ENCODE measurements around the gene MAMLD1.

MAMLD1 gene

GRCh38 chrX:150482537-150483206, 119.6 kb downstream of the MAMLD1 start:
- 63% methylated on average over 6 of the region's 6 CpGs for WGBS
- Histone ChIP-seq H3K9ac (ENCODE audit: low read depth, low read length) (no peak overlapping the region), H3K27ac (ENCODE audit: low read depth, low read length) (no peak overlapping the region), H3K27me3 (ENCODE audit: insufficient read depth, low read length) (no peaks in the 10 kb centered on the region), H3K9me3 (ENCODE audit: insufficient read depth, low read depth, low read length) (no peaks in the 10 kb centered on the region), H3K36me3 (ENCODE audit: insufficient read depth, low read length) (no peaks in the 10 kb centered on the region), H3K4me3 (ENCODE audit: low read length) (no peak overlapping the region), H3K4me1 (ENCODE audit: insufficient read depth, low read length) (no peaks in the 10 kb centered on the region)

GRCh38 chrX:150483356-150483985, 120.4 kb downstream of the MAMLD1 start:
- 94% methylated on average over 6 of the region's 8 CpGs for WGBS
- Histone ChIP-seq H3K4me1 (ENCODE audit: insufficient read depth, low read length) (no peaks in the 10 kb centered on the region), H3K9me3 (ENCODE audit: insufficient read depth, low read depth, low read length) (no peaks in the 10 kb centered on the region)

GRCh38 chrX:150486011-150486410, 122.9 kb downstream of the MAMLD1 start:
- no peaks in the 10 kb centered on the region for H3K36me3 ChIP-seq (ENCODE audit: insufficient read depth, low read length)
- H3K9me3 ChIP-seq (ENCODE audit: insufficient read depth, low read depth, low read length) = no peaks in the 10 kb centered on the region
- WGBS = 68% methylated on average over 3 of the region's 3 CpGs
- H3K27ac ChIP-seq (ENCODE audit: low read depth, low read length) = no peak overlapping the region
- no peaks in the 10 kb centered on the region for H3K4me1 ChIP-seq (ENCODE audit: insufficient read depth, low read length)
- no peaks in the 10 kb centered on the region for H3K27me3 ChIP-seq (ENCODE audit: insufficient read depth, low read length)
- no peak overlapping the region for H3K9ac ChIP-seq (ENCODE audit: low read depth, low read length)
- H3K4me3 ChIP-seq (ENCODE audit: low read length) = no peak overlapping the region

More at GRCh38 chrX:150483356-150483985, 120.4 kb downstream of the MAMLD1 start:
- Histone ChIP-seq H3K27me3 (ENCODE audit: insufficient read depth, low read length) (no peaks in the 10 kb centered on the region), H3K27ac (ENCODE audit: low read depth, low read length) (no peak overlapping the region), H3K9ac (ENCODE audit: low read depth, low read length) (no peak overlapping the region), H3K4me3 (ENCODE audit: low read length) (no peak overlapping the region), H3K36me3 (ENCODE audit: insufficient read depth, low read length) (no peaks in the 10 kb centered on the region)

- Histone ChIP-seq H3K27ac (ENCODE audit: low read depth, low read length) (no peak overlapping the region), H3K9me3 (ENCODE audit: insufficient read depth, low read depth, low read length) (no peaks in the 10 kb centered on the region), H3K4me3 (ENCODE audit: low read length) (no peak overlapping the region), H3K4me1 (ENCODE audit: insufficient read depth, low read length) (no peaks in the 10 kb centered on the region), H3K9ac (ENCODE audit: low read depth, low read length) (no peak overlapping the region), H3K27me3 (ENCODE audit: insufficient read depth, low read length) (no peaks in the 10 kb centered on the region), H3K36me3 (ENCODE audit: insufficient read depth, low read length) (no peaks in the 10 kb centered on the region)
- WGBS = 92% methylated on average over 4 of the region's 5 CpGs
Measured at GRCh38 chrX:150487369-150488094, 124.4 kb downstream of the MAMLD1 start.

GRCh38 chrX:150489359-150490015, 126.4 kb downstream of the MAMLD1 start:
- H3K27ac ChIP-seq (ENCODE audit: low read depth, low read length) = no peak overlapping the region
- no peaks in the 10 kb centered on the region for H3K9me3 ChIP-seq (ENCODE audit: insufficient read depth, low read depth, low read length)
- no peak overlapping the region for H3K9ac ChIP-seq (ENCODE audit: low read depth, low read length)
- no peaks in the 10 kb centered on the region for H3K27me3 ChIP-seq (ENCODE audit: insufficient read depth, low read length)
- 87% methylated on average over 4 of the region's 6 CpGs for WGBS
- H3K4me3 ChIP-seq (ENCODE audit: low read length) = no peak overlapping the region
- no peaks in the 10 kb centered on the region for H3K36me3 ChIP-seq (ENCODE audit: insufficient read depth, low read length)
- H3K4me1 ChIP-seq (ENCODE audit: insufficient read depth, low read length) = no peaks in the 10 kb centered on the region

GRCh38 chrX:150495496-150495895, 132.4 kb downstream of the MAMLD1 start:
- Histone ChIP-seq H3K36me3 (ENCODE audit: insufficient read depth, low read length) (no peaks in the 10 kb centered on the region), H3K9ac (ENCODE audit: low read depth, low read length) (no peak overlapping the region), H3K9me3 (ENCODE audit: insufficient read depth, low read depth, low read length) (no peaks in the 10 kb centered on the region), H3K4me1 (ENCODE audit: insufficient read depth, low read length) (no peaks in the 10 kb centered on the region), H3K27ac (ENCODE audit: low read depth, low read length) (no peak overlapping the region), H3K4me3 (ENCODE audit: low read length) (no peak overlapping the region), H3K27me3 (ENCODE audit: insufficient read depth, low read length) (no peaks in the 10 kb centered on the region)
- 96% methylated on average over 4 of the region's 4 CpGs for WGBS

- no peaks in the 10 kb centered on the region for H3K36me3 ChIP-seq (ENCODE audit: insufficient read depth, low read length)
- WGBS = 93% methylated on average over 3 of the region's 3 CpGs
- H3K27me3 ChIP-seq (ENCODE audit: insufficient read depth, low read length) = no peaks in the 10 kb centered on the region
Measured at GRCh38 chrX:150499240-150499639, 136.1 kb downstream of the MAMLD1 start.

GRCh38 chrX:150502091-150502490, 139.0 kb downstream of the MAMLD1 start:
- Histone ChIP-seq H3K27ac (ENCODE audit: low read depth, low read length) (no peak overlapping the region), H3K4me3 (ENCODE audit: low read length) (no peak overlapping the region), H3K9ac (ENCODE audit: low read depth, low read length) (no peak overlapping the region), H3K36me3 (ENCODE audit: insufficient read depth, low read length) (no peaks in the 10 kb centered on the region), H3K4me1 (ENCODE audit: insufficient read depth, low read length) (peaks cover 28% of the 10 kb centered on the region), H3K9me3 (ENCODE audit: insufficient read depth, low read depth, low read length) (no peaks in the 10 kb centered on the region), H3K27me3 (ENCODE audit: insufficient read depth, low read length) (no peaks in the 10 kb centered on the region)
- 95% methylated on average over 3 of the region's 3 CpGs for WGBS

More at GRCh38 chrX:150499240-150499639, 136.1 kb downstream of the MAMLD1 start:
- Histone ChIP-seq H3K9me3 (ENCODE audit: insufficient read depth, low read depth, low read length) (no peaks in the 10 kb centered on the region), H3K4me1 (ENCODE audit: insufficient read depth, low read length) (peaks cover 3% of the 10 kb centered on the region), H3K9ac (ENCODE audit: low read depth, low read length) (no peak overlapping the region), H3K4me3 (ENCODE audit: low read length) (no peak overlapping the region), H3K27ac (ENCODE audit: low read depth, low read length) (no peak overlapping the region)

GRCh38 chrX:150502979-150503897, 140.1 kb downstream of the MAMLD1 start:
- Histone ChIP-seq H3K27ac (ENCODE audit: low read depth, low read length) (no peak overlapping the region), H3K9ac (ENCODE audit: low read depth, low read length) (no peak overlapping the region), H3K4me1 (ENCODE audit: insufficient read depth, low read length) (peaks cover 33% of the 10 kb centered on the region), H3K27me3 (ENCODE audit: insufficient read depth, low read length) (no peaks in the 10 kb centered on the region), H3K9me3 (ENCODE audit: insufficient read depth, low read depth, low read length) (no peaks in the 10 kb centered on the region), H3K36me3 (ENCODE audit: insufficient read depth, low read length) (no peaks in the 10 kb centered on the region), H3K4me3 (ENCODE audit: low read length) (no peak overlapping the region)
- WGBS = 95% methylated on average over 19 of the region's 19 CpGs

GRCh38 chrX:150503898-150504219, 140.7 kb downstream of the MAMLD1 start:
- Histone ChIP-seq H3K9ac (ENCODE audit: low read depth, low read length) (no peak overlapping the region), H3K36me3 (ENCODE audit: insufficient read depth, low read length) (no peaks in the 10 kb centered on the region), H3K4me1 (ENCODE audit: insufficient read depth, low read length) (peaks cover 39% of the 10 kb centered on the region), H3K4me3 (ENCODE audit: low read length) (no peak overlapping the region), H3K9me3 (ENCODE audit: insufficient read depth, low read depth, low read length) (no peaks in the 10 kb centered on the region), H3K27me3 (ENCODE audit: insufficient read depth, low read length) (no peaks in the 10 kb centered on the region), H3K27ac (ENCODE audit: low read depth, low read length) (no peak overlapping the region)
- WGBS = 92% methylated on average over 5 of the region's 5 CpGs

Measured in HUES64 (cell line).